Measurements from ENCODE around the gene CACNA1F.
A peak's percentile ranks its signal among the peaks of the same experiment; 100 is the strongest.

CACNA1F gene

DNA sequence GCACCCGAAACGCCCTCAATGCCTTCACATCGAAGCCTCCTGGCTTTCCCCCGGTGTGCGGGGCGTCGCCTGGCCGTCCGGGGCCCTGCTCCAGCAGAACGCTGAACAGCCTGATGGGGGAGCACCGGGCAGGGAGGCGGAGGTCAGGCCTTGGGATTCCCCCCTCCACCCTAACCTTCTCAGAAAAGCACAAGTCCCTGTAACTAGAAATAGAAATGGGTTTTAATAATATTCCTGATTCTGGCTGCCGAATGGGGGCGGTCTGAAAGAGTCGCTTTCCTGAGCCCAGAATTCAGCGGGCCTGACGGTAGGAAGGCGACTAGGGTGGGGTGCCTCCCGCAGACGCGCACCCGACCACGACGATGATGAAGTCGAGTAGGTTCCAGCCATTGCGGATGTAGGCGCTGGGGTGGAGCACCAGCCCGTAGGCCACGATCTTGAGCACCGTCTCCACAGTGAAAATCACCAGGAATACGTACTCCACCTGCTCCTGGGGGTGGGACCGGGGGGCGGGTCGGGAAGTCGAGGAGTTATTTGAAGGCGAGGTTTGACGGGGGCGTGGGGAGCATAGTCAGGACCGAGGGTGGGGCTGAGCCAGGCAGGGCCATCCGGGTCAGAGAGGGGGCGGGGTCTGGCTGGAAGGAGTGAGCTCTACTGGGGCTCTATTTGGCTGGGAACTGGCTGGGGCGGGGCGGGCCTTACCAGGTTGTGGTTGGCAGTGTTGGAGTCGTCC, 2.5 kb downstream of the CACNA1F start:
- H3K4me3 ChIP-seq (ENCODE audit: low read length), result peak overlapping the region; percentile 9; the same call in 1 of the 2 replicates
- TF ChIP-seq ZNF274 (IDR thresholded peaks at IDR 0.05; ENCODE audit: low read depth, low read length), result no peak

DNA sequence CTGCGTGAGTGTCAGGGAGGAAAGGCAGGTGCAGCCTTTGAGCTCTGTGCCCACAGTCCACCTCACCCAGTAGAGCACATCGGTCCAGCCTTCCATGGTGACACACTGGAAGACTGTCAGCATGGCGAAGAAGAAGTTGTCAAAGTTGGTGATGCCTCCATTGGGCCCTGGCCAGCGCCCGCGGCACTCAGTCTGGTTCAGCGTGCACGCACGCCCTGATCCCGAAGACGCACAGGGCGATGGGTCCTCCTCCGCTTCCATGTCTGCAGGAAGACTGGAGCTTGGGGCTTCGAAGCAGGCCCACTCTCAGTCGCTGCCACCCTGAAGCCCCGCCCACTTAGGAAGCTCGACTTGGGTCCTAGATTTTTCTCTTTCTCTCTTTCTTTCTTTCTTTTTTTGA, 5.0 kb downstream of the CACNA1F start:
- no peak overlapping the region for H3K4me3 ChIP-seq (ENCODE audit: low read length)
- no peak for TF ChIP-seq ZNF274 (IDR thresholded peaks at IDR 0.05; ENCODE audit: low read depth, low read length)

DNA sequence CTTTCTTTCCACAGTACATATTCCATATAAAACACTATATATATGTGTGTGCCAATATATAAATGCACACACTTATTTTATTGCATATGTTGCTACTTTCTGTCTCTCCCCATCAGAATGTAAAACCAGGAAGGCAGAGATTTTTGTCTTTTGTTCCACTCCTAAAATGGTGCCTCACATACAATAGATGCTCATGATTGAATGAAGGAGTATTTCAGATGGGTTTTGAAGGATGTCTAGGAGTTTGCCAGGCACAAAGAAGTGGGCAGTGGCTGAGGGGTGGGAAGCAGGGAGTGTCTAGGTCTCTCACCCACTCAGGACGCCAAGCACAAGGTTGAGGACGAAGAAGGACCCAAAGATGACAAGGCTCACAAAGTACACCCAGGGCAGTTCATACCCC, 5.4 kb downstream of the CACNA1F start:
- TF ChIP-seq ZNF274 (IDR thresholded peaks at IDR 0.05; ENCODE audit: low read depth, low read length), result no peak
- no peak overlapping the region for H3K4me3 ChIP-seq (ENCODE audit: low read length)

DNA sequence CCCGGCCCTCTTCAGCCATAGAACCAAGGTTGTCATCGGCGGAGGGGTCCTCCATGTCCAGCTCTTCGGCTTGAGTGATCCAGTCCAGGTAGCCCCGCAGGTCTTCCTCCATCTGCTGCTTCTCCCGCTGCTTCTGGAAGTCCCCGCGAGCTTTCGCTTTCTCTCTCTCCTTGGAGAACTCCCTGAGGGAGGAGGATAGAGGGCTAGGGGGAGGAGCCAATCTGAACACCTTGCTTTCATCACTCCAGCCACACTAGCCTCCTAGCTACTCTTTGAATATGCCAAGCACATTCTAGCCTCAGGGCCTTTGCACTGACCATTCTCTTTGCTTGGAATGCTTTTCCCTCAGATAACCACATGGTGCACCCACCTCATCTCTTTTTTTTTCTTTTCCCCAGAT, 6.2 kb downstream of the CACNA1F start:
- no peak for TF ChIP-seq ZNF274 (IDR thresholded peaks at IDR 0.05; ENCODE audit: low read depth, low read length)
- H3K4me3 ChIP-seq (ENCODE audit: low read length), result no peak overlapping the region

DNA sequence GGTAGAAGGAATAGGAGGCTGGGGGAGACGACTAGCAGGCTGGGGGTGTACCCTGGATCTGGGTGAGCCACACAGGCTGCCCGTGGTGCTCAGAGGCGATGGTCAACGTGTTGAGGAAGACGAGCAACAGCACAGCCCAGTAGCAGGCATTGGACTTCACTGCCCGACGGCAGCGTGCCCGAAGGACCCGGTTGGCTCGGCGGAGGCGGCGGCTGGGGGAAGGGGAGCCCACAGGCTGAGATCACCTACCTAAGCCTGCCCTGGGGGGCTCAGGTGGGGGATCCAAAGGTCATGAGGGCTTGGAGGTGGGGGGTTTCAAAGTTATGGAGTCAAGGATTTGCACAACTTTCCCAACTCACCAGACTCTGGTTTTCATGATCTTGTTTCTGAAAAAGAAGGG, 7.3 kb downstream of the CACNA1F start:
- H3K4me3 ChIP-seq (ENCODE audit: low read length), result no peak overlapping the region
- TF ChIP-seq ZNF274 (IDR thresholded peaks at IDR 0.05; ENCODE audit: low read depth, low read length), result no peak

DNA sequence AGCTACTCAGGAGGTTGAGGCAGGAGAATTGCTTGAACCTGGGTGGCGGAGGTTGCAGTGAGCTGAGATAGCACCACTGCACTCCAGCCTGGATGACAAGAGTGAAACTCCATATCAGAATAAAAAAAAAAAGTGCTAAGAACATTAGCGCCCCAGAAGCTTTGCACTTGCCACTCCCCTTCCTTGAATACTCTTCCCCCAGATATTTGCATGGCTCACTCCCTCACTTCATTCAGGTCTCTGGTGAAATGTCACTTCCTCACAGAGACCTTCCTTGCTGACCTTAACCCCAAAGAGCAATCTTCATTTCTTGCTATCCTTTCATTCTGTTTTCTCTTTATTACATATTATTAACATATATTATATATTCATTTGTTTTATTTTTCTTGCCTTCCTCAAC, 11.3 kb downstream of the CACNA1F start:
- TF ChIP-seq ZNF274 (IDR thresholded peaks at IDR 0.05; ENCODE audit: low read depth, low read length), result no peak
- H3K4me3 ChIP-seq (ENCODE audit: low read length), result no peak overlapping the region

DNA sequence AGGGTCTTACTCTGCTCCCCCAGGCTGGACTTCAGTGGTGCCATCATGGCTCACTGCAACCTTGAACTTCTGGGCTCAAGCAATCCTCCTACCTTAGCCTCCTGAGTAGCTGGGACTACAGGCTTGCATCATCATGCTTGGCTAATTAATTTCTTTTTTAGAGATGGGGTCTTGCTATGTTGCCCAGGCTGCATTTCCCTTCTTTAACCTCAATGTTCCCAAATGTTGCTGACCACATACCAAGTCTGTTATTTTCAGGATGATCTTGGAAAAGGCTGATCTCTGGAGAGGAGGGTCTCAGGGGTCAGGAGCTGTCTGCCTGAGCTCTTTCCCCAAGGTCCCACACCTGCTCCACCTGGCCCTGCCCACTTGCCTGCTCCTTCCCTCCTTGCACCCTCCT, 13.0 kb downstream of the CACNA1F start:
- TF ChIP-seq ZNF274 (IDR thresholded peaks at IDR 0.05; ENCODE audit: low read depth, low read length), result no peak
- no peak overlapping the region for H3K4me3 ChIP-seq (ENCODE audit: low read length)

DNA sequence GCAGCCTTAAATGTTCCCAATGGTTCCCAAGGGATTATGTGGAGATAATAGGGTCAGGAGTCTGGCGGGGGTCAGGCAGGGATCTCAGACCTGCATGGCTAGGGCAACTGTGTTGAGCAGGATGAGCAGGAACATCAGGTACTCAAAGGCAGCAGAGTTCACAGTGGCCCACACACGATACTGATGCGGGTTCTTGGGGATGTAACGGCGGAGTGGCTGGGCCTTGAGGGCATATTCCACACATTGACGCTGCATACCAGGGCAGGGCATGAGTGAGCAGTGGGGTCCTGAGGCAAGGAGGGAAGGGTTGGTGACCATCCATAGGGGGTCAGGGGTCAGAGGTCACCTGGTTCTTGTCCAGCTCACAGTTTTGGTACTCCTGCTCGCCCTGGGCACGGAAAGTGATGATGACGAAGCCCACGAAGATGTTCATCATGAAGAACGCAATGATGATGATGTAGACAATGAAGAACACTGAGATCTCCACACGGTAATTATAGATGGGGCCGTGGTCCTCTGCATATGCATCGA, 18.1 kb downstream of the CACNA1F start:
- TF ChIP-seq ZNF274 (IDR thresholded peaks at IDR 0.05; ENCODE audit: low read depth, low read length), result no peak
- no peak overlapping the region for H3K4me3 ChIP-seq (ENCODE audit: low read length)

DNA sequence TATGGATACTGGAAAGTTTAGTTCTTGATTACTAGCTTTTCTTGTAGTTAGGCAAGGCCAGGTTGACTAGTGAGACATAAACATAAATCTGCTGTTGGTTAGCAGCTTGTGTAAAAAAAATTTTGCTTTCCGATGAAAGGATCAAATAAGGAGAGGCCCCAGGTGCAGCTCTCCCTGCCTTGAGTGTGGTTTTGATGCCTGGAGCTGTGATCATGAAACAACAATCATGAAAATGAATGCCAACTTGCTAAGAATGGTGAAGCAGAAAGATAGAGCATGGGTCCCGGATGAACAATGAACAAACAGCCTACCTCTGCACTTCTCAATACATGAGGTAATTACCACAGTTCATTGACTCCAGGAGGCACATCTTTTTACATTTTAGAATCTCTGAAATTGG, 18.7 kb downstream of the CACNA1F start:
- H3K4me3 ChIP-seq (ENCODE audit: low read length), result no peak overlapping the region
- TF ChIP-seq ZNF274 (IDR thresholded peaks at IDR 0.05; ENCODE audit: low read depth, low read length), result no peak

DNA sequence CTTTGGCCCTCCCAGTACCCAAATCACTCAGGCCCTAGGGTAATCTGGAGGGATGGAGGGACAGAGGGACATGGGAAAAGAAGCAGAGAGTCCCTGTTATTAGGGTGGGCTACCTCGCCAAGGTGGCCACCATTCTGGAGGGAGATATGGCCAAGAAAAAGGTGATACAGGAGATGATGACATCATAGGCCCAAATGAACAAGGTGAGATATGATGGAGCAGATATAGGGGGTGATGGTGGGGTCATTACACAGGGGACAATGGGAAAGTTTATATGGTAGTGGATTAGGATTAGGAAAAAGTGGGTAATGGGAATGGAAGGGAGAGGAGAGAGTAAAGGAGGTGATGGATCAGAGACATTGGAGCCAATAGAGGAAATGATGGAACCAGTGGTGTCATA, 20.3 kb downstream of the CACNA1F start:
- H3K4me3 ChIP-seq (ENCODE audit: low read length), result no peak overlapping the region
- no peak for TF ChIP-seq ZNF274 (IDR thresholded peaks at IDR 0.05; ENCODE audit: low read depth, low read length)

DNA sequence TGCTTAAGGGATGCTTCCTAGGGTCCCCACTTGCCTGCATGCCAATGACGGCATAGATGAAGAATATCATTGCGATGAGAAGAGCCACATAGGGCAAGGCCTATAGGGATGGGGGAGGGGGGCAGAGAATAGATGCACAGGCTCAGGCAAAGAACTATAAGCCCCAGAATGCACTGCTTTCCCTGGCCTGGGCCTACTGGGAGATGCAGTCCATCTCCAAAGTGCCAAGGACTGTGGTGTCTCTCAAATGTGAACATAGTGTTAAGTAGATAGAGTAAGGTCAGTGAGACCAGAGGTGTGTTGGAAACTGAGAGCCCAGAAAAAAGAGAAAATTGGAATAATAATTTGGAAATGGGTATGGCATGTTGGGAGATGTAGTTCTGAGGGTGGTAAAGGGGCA, 20.9 kb downstream of the CACNA1F start:
- TF ChIP-seq ZNF274 (IDR thresholded peaks at IDR 0.05; ENCODE audit: low read depth, low read length), result no peak
- H3K4me3 ChIP-seq (ENCODE audit: low read length), result no peak overlapping the region

DNA sequence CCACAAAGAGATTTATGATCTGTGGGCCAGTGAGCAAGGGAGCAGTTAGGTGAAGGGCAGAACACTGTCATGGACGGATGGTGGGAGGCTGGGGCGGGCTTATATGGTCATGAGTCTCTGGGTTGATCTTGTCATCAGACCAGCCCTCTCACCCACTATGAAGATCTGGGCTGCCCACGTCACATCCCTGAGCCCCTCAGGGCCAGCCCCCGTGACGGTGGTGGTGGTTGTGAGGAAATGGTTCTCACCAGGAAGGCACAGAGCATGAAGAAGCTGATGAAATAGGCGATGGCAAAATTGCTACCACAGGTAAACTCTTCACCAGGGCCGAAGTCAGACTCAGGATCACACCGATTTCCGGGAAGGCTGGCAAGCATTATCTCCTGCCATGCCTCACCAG, 22.1 kb downstream of the CACNA1F start:
- TF ChIP-seq ZNF274 (IDR thresholded peaks at IDR 0.05; ENCODE audit: low read depth, low read length), result no peak
- H3K4me3 ChIP-seq (ENCODE audit: low read length), result no peak overlapping the region

DNA sequence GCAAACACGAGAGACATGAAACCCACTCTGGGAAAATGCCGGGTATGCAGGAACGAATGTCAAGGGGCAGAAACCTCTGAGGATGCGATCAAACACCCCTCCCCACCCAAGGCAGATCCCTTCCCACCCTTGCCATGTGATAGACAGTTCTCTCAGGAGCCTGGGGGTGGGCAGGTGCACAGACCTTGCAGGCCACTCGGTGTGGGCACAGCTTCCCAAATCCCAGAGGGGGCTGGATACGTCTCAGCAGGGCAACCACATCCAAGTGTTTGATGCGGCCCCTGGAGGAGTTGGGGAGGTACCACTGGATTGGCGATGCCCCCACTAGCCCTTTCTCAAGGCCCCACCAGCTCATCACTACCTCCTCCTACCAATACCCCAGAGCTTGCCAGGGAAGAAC, 22.7 kb downstream of the CACNA1F start:
- no peak overlapping the region for H3K4me3 ChIP-seq (ENCODE audit: low read length)
- no peak for TF ChIP-seq ZNF274 (IDR thresholded peaks at IDR 0.05; ENCODE audit: low read depth, low read length)

DNA sequence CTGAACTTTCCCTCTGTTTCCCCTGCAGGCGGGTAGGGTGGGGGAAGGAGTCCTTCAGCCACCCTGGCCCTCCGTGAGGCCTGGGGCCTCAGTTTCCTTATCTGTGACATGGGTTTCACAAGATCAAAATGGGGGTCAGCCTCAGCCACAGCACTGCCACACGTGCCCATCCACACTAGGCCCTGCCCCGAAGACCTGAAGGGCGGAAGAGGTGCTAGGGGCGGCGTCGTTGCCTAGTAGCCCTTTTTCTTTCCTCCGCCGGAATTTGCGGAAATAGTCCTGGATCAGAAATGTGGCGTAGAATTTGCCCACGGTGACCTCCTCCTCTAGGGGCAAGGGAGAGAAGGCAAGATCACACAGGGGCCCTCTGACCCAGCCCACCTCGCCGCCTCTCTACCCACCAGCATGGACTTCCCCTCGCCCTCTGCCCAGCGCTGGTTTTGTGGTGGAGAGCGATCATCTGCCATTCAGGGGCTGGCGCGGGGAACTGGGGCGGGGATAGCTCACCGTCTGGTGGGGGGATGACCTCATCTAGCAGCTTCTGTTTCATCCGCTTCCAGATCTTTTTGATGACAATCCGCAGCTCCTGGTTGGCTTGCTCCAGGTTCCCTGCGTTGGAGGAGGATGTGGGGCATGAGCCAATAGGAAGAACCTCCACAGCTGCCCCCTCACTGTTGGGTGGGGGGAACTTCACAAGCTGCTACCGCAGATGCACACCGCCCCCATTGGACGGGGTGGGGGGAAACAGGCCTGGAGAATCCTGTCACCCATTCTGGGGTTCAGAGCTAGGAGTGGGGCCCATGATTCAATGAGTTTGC, 23.5 kb downstream of the CACNA1F start:
- no peak overlapping the region for H3K4me3 ChIP-seq (ENCODE audit: low read length)
- no peak for TF ChIP-seq ZNF274 (IDR thresholded peaks at IDR 0.05; ENCODE audit: low read depth, low read length)

DNA sequence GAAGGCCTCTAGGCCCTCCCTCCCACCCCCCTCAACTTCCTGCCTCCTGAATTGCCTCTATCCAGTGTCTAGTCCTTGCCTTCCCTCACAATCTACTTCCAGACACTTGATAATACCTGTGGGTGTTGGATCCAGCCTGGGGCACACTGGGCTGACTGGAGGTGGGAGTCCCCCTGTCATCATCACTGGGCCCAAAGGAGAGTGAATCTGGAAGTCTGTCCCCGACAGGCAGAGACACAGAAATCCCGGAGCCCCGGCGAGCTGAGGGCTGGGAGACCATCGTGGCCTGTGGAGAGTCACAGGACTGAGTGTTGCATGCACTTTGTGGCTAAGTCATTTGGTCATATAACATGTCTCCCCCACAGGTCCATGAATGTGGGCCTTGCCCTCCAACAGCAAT, 24.7 kb downstream of the CACNA1F start:
- TF ChIP-seq ZNF274 (IDR thresholded peaks at IDR 0.05; ENCODE audit: low read depth, low read length), result no peak
- H3K4me3 ChIP-seq (ENCODE audit: low read length), result no peak overlapping the region

Data from GM08714 (cell line).